ENCODE results near the gene UGT1A6.

UGT1A6 gene

GRCh38 chr2:233764761-233765160, 72.1 kb downstream of the UGT1A6 start:
- DNase-seq (ENCODE audit: low read depth in 2 of 2), result no peak

- no peak for DNase-seq (ENCODE audit: low read depth in 2 of 2)
Measured at GRCh38 chr2:233766416-233766815, 73.7 kb downstream of the UGT1A6 start.

- no peak for DNase-seq (ENCODE audit: low read depth in 2 of 2)
Measured at GRCh38 chr2:233768076-233768475, 75.4 kb downstream of the UGT1A6 start.

- no peak for DNase-seq (ENCODE audit: low read depth in 2 of 2)
Measured at GRCh38 chr2:233769260-233769659, 76.6 kb downstream of the UGT1A6 start.

GRCh38 chr2:233772153-233772552, 79.5 kb downstream of the UGT1A6 start:
- DNase-seq (ENCODE audit: low read depth in 2 of 2), result no peak

- DNase-seq (ENCODE audit: low read depth in 2 of 2), result no peak
Measured at GRCh38 chr2:233772583-233772982, 79.9 kb downstream of the UGT1A6 start.

GRCh38 chr2:233773854-233774253, 81.2 kb downstream of the UGT1A6 start:
- no peak for DNase-seq (ENCODE audit: low read depth in 2 of 2)

GRCh38 chr2:233775414-233775813, 82.7 kb downstream of the UGT1A6 start:
- no peak for DNase-seq (ENCODE audit: low read depth in 2 of 2)

GRCh38 chr2:233778030-233778429, 85.3 kb downstream of the UGT1A6 start, which contains the start of gene MROH2A:
TSS of gene MROH2A (plus strand) at chr2:233778330. CDS start at chr2:233779359, 1,029 bp downstream.
- no peak for DNase-seq (ENCODE audit: low read depth in 2 of 2)

GRCh38 chr2:233779722-233780121, 87.0 kb downstream of the UGT1A6 start:
- DNase-seq (ENCODE audit: low read depth in 2 of 2), result no peak

GRCh38 chr2:233780771-233781170, 88.1 kb downstream of the UGT1A6 start:
- DNase-seq (ENCODE audit: low read depth in 2 of 2), result no peak

GRCh38 chr2:233789554-233789953, 96.9 kb downstream of the UGT1A6 start:
- DNase-seq (ENCODE audit: low read depth in 2 of 2), result no peak

GRCh38 chr2:233791151-233791882, 98.6 kb downstream of the UGT1A6 start:
- no peak for DNase-seq (ENCODE audit: low read depth in 2 of 2)

GRCh38 chr2:233791883-233792329, 99.2 kb downstream of the UGT1A6 start:
- no peak for DNase-seq (ENCODE audit: low read depth in 2 of 2)

- no peak for DNase-seq (ENCODE audit: low read depth in 2 of 2)
Measured at GRCh38 chr2:233792720-233793119, 100.0 kb downstream of the UGT1A6 start.

GRCh38 chr2:233793465-233794127, 100.9 kb downstream of the UGT1A6 start:
- DNase-seq (ENCODE audit: low read depth in 2 of 2), result no peak

GRCh38 chr2:233794128-233794658, 101.5 kb downstream of the UGT1A6 start:
- DNase-seq (ENCODE audit: low read depth in 2 of 2), result no peak

GRCh38 chr2:233795735-233796171, 103.1 kb downstream of the UGT1A6 start:
- DNase-seq (ENCODE audit: low read depth in 2 of 2), result no peak

GRCh38 chr2:233796254-233796653, 103.6 kb downstream of the UGT1A6 start:
- DNase-seq (ENCODE audit: low read depth in 2 of 2), result no peak

GRCh38 chr2:233798335-233799086, 105.8 kb downstream of the UGT1A6 start:
- no peak for DNase-seq (ENCODE audit: low read depth in 2 of 2)

- DNase-seq (ENCODE audit: low read depth in 2 of 2), result no peak
Measured at GRCh38 chr2:233799087-233799665, 106.5 kb downstream of the UGT1A6 start.

- DNase-seq (ENCODE audit: low read depth in 2 of 2), result no peak
Measured at GRCh38 chr2:233799716-233800115, 107.0 kb downstream of the UGT1A6 start.
